HG02571 (cell line): ENCODE measurements around the gene ATP9B.

ENCODE experiments used
- ATAC-seq: cut with Tn5 transposase; IDR thresholded peaks from one replicate; pipeline ENCODE4 v1.9.1; 2021; ENCODE audit warnings: mild to moderate bottlenecking, moderate library complexity; ENCODE audit not compliant: unreplicated experiment

Gene ATP9B

GRCh38 chr18:79422022-79422782, 353.0 kb downstream of the ATP9B start:
- peak; percentile 60 for ATAC-seq

DNA sequence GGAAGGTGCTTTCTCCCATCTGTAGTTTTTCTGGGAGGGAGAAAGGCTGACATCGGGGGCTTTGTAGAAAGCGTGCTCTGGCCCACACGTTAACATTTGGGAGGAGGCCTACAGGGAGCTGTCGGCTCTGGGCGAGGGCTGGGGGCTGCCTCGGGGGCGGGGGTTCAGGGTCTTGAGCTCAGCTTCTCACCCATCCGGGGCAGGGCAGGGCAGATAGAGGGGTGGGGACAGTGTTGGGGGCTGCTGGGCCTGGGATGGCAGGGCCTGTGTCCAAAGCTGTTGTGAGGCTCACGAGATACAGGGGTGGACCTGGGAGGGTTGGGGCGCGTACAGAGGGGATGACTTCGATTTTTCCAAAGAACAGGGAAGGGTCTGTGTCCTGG, 353.6 kb downstream of the ATP9B start:
- ATAC-seq, result no peak

DNA sequence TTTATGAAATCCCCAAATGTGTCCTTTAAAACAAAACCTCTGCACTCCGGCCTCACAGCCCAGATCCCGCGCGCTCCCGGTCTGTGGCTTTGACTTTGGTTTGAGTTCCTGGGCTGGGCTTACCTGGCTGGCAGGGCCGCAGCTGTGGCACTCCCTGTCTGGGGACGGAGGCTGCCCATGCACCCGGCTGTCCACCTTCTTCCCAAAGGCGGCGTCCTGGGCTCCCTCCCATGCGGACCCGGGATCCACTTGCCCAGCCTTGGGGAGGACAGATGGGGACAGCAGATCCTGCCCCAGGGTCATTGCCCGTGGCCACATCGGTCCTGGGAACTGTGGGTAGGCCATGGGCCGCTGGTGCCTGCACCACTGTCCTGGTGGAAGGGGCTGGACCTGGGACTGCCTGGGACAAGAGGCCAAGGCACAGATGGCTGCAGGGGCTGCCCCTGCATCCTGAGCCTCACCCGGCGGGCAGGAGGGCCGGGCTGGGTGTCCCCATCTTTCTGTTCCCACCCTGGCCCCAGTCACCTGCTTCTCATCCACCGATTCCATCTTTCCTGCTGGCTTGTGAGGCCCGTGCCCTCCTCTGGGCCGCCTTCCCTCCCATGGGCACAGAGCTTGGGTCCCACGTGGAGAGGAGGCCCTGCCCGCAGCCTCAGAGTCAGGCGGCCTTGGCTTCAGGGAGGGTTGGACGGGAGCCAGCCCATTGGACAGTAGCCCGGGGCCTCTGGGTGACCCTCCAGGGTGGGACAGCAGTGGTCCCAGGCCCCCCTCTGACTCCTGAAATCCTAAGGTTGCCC, 354.2 kb downstream of the ATP9B start:
- ATAC-seq, result no peak

- no peak for ATAC-seq
Measured at GRCh38 chr18:79424008-79424565, 354.9 kb downstream of the ATP9B start.

DNA sequence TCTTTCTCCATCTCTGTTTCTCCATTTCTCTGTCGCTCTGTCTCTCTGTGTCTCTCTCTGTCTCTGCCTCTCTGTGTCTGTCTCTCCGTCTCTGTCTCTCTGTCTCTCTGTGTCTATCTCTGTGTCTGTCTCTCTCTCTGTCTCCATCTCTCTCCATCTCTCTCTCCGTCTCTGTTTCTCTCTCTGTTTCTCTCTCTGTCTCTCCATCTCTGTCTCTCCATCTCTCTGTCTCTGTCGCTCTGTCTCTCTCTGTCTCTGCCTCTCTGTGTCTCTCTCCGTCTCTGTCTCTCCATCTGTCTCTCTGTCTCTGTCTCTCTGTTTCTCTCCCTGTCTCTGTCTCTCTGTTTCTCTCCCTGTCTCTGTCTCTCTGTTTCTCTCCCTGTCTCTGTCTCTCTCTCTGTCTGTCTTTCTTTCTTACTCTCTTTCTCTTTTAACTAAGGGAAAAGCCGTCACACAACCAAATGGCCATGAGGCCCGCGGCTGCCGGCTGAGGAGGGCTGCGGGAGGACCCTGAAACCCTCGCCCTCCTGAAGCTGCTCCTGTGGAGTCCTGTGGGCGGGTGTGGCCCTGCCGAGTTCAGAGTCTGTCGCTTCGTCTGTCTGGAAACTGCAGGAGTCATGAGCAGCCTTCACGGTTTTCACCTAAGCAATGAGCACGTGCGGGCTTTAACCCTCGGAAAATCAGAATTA, 355.8 kb downstream of the ATP9B start:
- ATAC-seq, result no peak

DNA sequence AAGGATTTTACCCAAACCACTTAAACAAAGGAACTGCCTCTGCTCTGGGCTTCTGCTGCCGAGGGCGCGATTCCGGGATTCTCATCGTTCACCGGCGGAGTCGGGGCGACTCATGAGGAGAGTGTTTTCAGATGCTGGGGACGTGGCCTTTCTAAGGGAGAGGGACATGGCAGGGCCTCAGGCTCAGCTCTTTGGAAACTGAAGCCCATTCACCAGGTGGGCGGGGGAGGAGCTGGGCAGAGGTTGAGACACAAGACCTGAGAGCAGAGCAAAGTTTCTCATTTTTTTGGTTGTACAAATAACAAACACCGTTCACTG, 356.3 kb downstream of the ATP9B start:
- ATAC-seq, result no peak

DNA sequence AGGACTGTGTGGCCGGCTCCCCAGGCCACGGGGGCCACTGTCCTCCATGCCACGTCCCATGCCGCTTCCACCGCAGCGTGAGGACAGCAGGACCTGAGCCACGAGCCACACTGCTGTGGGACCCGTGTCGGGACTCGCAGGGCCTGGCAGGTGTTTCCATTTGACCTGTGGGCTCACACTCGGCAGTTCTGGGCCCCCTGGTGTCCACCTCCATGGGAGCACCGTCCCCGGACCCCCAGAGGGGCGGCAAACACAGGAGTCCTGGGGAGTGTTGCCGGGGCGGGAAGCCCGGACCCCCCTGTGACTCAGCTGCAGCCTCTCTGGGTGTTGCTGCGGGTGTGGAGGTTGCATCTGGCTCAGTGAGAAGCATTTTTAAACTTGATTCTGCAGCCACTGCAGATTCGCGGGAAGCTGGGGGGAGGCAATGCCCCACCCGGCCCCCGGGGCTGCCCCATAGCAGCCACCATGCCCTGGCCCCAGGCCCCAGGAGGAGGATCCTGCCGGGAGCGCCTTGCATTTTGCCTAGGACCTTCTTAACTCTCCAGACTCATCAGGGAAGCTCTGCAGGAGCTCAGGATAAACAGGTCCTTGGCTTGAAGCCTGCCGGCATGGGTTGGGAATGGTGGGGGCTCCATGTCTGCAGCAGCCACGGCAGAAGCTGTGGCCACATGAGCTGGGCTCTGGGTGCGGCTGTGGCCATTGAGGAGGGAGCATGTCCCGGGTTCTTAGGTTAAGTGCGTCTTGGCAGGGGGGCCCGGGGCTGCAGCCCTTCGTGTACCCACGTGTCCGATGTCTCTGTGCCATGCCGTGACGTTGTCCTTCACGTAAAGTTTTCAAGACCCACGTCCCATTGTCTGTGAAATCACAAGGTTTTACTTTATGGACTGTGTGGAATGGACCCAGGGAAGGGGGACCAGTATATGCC, 357.4 kb downstream of the ATP9B start:
- no peak for ATAC-seq

GRCh38 chr18:79427368-79428225, 358.4 kb downstream of the ATP9B start:
- ATAC-seq, result no peak
